ENCODE data around the gene DIDO1.

Gene DIDO1

GRCh38 chr20:62950741-62951140 lies 24.4 kb upstream of the DIDO1 start:
- no peak for DNase-seq (ENCODE audit: low read depth)

- DNase-seq (ENCODE audit: low read depth): no peak
Observed at GRCh38 chr20:62949962-62950361, 23.7 kb upstream of the DIDO1 start.

- DNase-seq (ENCODE audit: low read depth): no peak
Observed at GRCh38 chr20:62949153-62949821, 23.0 kb upstream of the DIDO1 start.

- DNase-seq (ENCODE audit: low read depth): no peak
Observed at GRCh38 chr20:62947532-62948300, 21.4 kb upstream of the DIDO1 start.

DNA sequence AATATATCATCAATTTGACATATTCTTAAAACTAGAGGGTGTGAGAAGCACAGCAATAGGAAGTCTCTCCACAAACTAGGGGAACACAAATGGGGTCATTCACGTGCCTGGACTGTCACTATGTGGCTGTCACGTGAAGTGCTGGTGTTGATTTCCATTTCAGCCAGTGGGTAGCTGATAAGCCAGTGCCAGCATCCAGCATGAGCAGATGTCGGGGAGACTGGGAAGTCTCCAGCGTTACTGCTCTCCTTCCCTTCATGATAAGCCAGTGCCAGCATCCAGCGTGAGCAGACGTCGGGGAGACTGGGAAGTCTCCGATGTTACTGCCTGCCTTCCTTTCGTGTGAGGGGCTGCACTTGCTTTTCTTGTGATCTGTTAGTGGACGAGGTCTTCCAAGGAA lies 20.6 kb upstream of the DIDO1 start:
- DNase-seq (ENCODE audit: low read depth): no peak

DNA sequence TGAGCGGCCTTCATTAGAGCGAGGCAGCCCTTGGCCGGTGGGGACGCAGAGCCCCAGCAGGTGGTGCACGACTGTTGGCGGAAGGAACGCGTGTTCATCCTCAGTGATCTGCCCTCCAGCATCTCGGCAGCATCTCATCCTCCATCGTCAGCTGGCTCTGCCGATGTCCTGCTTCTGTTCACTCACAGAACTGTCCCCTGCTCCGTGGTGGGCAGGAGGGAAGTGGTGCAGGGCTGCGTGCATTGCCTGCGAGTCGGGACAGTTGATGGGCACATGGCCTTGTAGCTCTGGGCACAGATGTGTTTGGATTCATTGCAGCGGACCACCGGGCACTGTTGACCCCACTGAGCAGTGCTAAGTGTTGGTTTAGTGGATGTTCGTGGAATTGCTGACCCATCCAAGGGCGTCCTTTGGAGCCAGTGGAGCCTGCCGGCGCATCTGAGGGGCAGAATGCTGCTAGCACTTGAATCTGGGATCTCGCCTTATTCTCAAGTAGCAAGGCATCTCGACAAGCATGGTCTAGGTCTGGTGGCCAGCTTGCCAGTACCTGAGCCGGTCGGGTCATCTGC lies 19.6 kb upstream of the DIDO1 start:
- DNase-seq (ENCODE audit: low read depth): no peak

GRCh38 chr20:62944746-62945145 lies 18.4 kb upstream of the DIDO1 start:
- DNase-seq (ENCODE audit: low read depth): no peak

DNA sequence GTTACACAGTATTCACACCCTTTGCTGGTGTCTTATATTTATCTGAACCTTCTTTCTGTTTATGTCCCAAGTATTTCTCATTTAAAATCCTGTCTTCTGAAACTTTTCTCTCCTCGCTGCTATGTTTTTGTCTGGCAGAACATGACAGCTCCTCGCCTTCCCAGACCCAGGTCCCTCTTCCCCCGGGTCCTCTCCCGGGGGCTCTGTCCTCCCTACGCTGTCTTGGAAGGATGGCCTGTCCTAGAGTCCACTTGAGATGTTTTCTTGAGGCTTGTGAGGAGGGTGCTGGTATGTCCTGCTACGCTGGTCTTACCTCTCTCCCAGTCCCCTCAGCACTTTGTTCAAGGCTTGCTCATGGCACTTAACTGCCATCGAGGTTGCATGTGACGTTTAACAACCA lies 17.9 kb upstream of the DIDO1 start:
- DNase-seq (ENCODE audit: low read depth): no peak

- DNase-seq (ENCODE audit: low read depth): no peak
Observed at GRCh38 chr20:62943396-62943795, 17.1 kb upstream of the DIDO1 start.

GRCh38 chr20:62942456-62942855 lies 16.2 kb upstream of the DIDO1 start:
- DNase-seq (ENCODE audit: low read depth): no peak

DNA sequence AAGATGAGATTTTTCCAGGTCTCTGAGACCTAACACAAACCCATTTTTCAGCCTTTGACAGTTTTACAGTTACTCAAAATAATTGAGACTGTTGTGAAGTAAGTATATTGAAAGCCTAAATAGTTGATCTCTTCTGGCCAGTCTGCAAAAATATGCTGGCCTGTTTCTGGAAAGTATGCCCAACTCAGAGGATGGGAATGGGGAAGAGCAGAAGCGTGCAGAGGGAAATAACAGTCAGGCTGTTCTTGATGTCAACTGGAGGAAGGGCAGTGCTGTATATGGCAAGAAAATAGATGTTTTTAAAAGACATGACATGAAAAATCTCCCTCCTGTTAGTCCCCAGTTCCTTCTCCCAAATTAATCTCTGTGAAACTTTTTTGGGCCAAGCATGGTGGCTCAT lies 15.5 kb upstream of the DIDO1 start:
- no peak for DNase-seq (ENCODE audit: low read depth)

GRCh38 chr20:62940875-62941274 lies 14.6 kb upstream of the DIDO1 start:
- no peak for DNase-seq (ENCODE audit: low read depth)

DNA sequence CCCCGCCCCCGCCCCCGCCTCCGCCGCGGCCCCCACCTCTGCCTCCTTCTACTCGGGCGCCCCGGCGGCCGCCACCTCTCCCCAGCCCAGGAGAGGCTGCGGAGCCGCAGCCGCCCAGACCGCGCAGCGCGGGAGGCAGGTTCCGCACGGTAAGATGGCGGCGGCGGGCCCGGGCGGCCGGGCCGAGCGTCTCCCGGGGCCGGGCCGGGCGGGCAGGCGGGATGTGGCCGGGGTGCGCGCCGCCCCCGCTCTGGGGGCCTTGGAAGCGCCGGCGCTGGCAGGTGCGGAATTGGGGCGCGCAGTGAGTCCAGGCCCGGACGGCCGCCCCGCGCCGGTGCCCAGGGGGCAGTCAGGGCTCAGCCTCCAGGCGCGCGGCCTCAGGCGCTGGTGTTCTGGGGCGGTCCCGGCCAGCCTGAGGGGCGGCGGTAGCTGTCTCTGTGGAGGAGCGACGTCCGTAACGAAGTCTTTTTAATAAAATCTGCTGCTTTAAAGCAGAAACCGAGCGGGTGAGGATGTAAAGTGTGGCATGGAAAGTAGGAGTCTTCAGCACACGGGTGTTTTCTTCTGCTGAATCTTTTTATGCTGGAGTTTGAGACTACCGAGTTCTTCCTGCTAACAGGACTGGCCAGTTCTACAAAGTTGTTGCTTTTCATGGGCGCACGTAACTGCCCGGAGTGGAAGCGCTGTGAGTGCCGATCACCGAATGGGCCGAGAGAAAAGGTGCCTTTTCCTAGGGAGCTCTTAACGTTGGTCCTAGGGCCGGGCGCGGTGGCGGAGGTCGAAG lies 12.0 kb upstream of the DIDO1 start, which contains the start of gene GID8:
Gene GID8 (plus strand): TSS at position 43 of the 784 bp plus-strand sequence. CDS start 3,356 bp downstream, outside the sequence.
- DNase-seq (ENCODE audit: low read depth): no peak

DNA sequence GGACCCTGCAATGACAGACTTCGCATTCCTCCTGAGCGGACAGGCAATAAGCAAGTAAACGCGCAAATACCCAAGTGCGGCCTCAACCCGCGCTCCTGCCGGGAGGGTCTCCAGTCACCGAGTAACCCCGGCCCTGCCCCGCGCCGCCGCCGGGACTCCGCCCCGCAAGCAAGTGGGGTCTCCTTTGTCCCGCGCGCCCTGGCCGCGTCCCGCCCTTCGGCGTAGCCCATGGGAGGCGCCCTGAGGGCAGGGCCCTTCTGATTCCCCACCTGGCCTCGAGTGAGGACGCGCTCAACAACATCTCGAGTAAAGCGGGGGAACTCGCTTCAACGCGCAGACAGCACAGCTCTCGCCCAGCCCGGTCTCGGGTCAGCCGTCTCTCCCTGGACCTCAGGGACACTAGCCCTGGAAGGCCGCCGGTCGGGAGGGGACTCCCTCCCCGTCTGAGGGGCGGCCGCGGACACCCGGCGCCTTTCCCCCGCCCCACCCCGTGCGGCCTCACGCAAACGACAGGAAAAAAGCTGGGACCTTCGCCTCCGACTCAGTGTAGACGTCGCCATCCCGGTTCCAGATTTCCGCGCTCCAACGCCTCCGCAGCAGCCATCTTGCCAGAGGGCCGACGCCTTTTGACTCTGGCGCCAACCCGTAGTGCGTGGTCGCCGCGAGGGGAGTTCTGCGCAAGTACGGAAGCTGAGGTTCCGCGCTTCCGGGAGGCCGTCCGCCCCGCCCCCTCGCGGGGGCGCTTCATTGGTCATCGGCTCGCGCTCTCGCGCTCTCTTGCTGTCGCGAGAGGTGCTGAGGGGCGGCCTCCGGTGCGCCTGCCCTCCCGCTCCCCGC lies 11.2 kb upstream of the DIDO1 start:
- peak; percentile 96 for DNase-seq (ENCODE audit: low read depth)

GRCh38 chr20:62935968-62936585 lies 9.8 kb upstream of the DIDO1 start:
- DNase-seq (ENCODE audit: low read depth): no peak

DNA sequence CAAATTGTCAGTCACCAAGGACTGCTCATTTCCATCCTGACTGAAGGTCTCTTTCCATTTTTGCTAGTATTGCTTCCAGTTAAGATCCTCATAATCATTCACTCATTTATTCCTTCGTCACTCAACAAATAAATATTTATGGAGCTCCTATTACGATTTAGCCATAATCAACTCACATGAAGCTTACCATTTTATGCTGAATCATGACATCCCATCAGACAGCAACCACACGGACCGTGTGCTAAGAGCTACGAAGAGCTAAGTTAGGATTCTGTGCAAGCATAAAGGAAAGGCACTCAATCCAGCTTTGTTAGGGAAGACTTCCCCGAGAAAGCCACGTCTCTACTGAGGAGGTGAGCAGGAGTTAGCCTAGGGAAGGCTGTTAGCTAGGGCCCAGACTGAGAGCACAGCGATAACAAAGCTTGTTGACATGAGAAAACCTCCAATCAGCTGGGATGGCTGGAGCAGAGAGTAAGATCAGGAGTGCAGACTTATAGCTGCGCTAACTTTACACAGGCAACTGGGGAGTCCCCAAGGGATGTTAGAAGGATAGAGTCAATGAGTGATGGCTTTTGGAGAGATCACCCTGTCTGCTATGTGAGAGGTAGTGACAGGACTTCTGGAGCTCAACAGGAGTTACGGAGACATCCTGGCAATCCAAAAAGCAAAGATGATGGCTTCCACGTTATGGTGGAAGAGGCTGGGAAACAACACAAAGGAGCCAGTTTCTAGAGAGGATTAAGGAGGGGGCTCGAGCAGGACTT lies 9.1 kb upstream of the DIDO1 start:
- DNase-seq (ENCODE audit: low read depth): no peak

- no peak for DNase-seq (ENCODE audit: low read depth)
Observed at GRCh38 chr20:62933966-62934365, 7.7 kb upstream of the DIDO1 start.

- DNase-seq (ENCODE audit: low read depth): no peak
Observed at GRCh38 chr20:62931464-62931863, 5.2 kb upstream of the DIDO1 start.

DNA sequence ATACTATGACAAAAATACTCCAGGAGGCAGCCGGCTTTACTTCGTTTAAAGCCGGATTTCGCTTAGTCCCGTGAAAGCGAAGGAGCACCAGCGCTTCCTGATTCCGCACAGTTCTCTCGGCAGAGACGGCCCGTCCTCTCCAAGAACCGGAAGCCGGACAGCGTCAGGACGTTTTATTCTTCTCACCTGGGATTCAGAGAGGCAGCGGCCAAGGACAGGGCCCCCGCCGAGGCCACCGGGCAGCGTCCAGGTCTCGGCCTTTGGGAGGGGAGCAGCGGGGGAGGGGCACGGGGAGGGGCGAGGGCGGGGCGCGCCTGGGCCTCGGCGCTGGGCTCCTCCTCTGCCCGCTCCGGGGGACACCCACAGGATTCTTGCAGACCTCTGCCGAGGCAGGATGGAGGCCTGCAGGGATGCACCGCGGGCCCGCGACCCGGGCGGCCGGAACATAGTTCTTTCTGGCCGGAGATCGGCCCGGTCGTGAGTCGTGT lies 2.8 kb upstream of the DIDO1 start:
- peak; percentile 37 for DNase-seq (ENCODE audit: low read depth)

- DNase-seq (ENCODE audit: low read depth): no peak
Observed at GRCh38 chr20:62928246-62928939, 2.1 kb upstream of the DIDO1 start.

All from activated T-cell treated with anti-CD3 and anti-CD28 coated beads for 1 hour (primary cell).